GM06990 (cell line): Measurements from ENCODE around the gene PSMB8.

Experiments
- DNase-seq: peaks from one replicate; pipeline ENCODE4 v3.0.0-alpha.2; 2011; ENCODE audit not compliant: insufficient read length; ENCODE audit errors: extremely low read depth
- H3K27me3 ChIP-seq: replicated peaks from 2 replicates; pipeline ENCODE4 v1.6.0; 2011; ENCODE audit warnings: low read length; ENCODE audit not compliant: control insufficient read depth, insufficient read depth
- H3K36me3 ChIP-seq: 2 replicates; pipeline ENCODE4 v1.5.1; 2011; ENCODE audit warnings: low read length; ENCODE audit not compliant: control insufficient read depth, insufficient read depth
- H3K4me3 ChIP-seq: replicated peaks from 2 replicates; pipeline ENCODE4 v1.5.1; 2011; ENCODE audit warnings: low read depth, mild to moderate bottlenecking, control low read depth, low read length
- CTCF ChIP-seq: IDR thresholded peaks from 2 replicates; pipeline ENCODE4 v1.5.1; 2011; ENCODE audit warnings: low read length, control low read depth, mild to moderate bottlenecking, inconsistent platforms; ENCODE audit not compliant: insufficient read depth, poor library complexity, severe bottlenecking

Gene PSMB8

GRCh38 chr6:32855467-32856174, 11.8 kb upstream of the PSMB8 start:
- Histone ChIP-seq H3K27me3 (no peaks in the 10 kb centered on the region), H3K36me3 (peaks cover 22% of the 10 kb centered on the region), H3K4me3 (peak overlapping the region; percentile 96)
- TF ChIP-seq CTCF: no peak
- DNase-seq: no peak

GRCh38 chr6:32854376-32855178, 10.7 kb upstream of the PSMB8 start:
- H3K27me3 ChIP-seq: no peaks in the 10 kb centered on the region
- no peak for DNase-seq
- H3K4me3 ChIP-seq: peak overlapping the region; percentile 96
- TF ChIP-seq CTCF: no peak
- peaks cover 32% of the 10 kb centered on the region for H3K36me3 ChIP-seq

- Histone ChIP-seq H3K4me3 (peak within 1 kb of the TSS; percentile 96), H3K27me3 (no peaks in the 10 kb centered on the region), H3K36me3 (peaks cover 30% of the 10 kb centered on the region)
- DNase-seq: peak; percentile 97
- peak; percentile 78 for TF ChIP-seq CTCF
These were observed 9.9 kb upstream of the PSMB8 start, which contains the start of the genes PSMB9 and TAP1 for GRCh38 chr6:32853541-32854375. Gene PSMB9, plus strand, starts transcription at chr6:32854192. Its CDS starts 38 bp downstream, at chr6:32854230. Gene TAP1, minus strand, starts transcription at chr6:32853704. Its CDS starts 68 bp downstream, at chr6:32853636.

- Histone ChIP-seq H3K4me3 (peak overlapping the region; percentile 96), H3K27me3 (no peaks in the 10 kb centered on the region), H3K36me3 (peaks cover 36% of the 10 kb centered on the region)
- no peak for DNase-seq
- TF ChIP-seq CTCF: no peak
These were observed 9.1 kb upstream of the PSMB8 start for GRCh38 chr6:32852844-32853540.
